Neural cell (in vitro differentiated cells): ENCODE data around the gene STK10. TPM values are rescaled to one million over a fixed set of nuclear protein-coding genes. Genes with fewer than 3 reads are reported as not detected.

Experiments used
- H2AFZ ChIP-seq: fragments of 200-600, 300-800 bp; sonication (generic), shearing (Covaris generic); 2 replicates; pipeline ENCODE4 v1.6.0; 2014; ENCODE audit warnings: low read depth, mild to moderate bottlenecking, antibody characterized with exemption, low read length, moderate library complexity
- H3F3A ChIP-seq: fragments of 200-600 bp; shearing (Covaris generic); 2 replicates; pipeline ENCODE4 v1.6.1; 2016; ENCODE audit warnings: mild to moderate bottlenecking, moderate library complexity, mixed read lengths, antibody characterized with exemption, low read length; ENCODE audit not compliant: insufficient read depth, poor library complexity, severe bottlenecking
- H3K27ac ChIP-seq: fragments of 200-600, 300-800 bp; sonication (generic), shearing (Covaris generic); 2 replicates; pipeline ENCODE4 v1.5.1; 2014; ENCODE audit warnings: mild to moderate bottlenecking, low read length, moderate library complexity
- H3K27me3 ChIP-seq: fragments of 300-800, 200-600 bp; sonication (generic), shearing (Covaris generic); 2 replicates; pipeline ENCODE4 v1.6.0; 2014; ENCODE audit warnings: mild to moderate bottlenecking, low read depth, low read length, moderate library complexity; ENCODE audit not compliant: insufficient read depth
- H3K36me3 ChIP-seq: fragments of 300-800, 200-600 bp; sonication (generic), shearing (Covaris generic); 2 replicates; pipeline ENCODE4 v1.5.1; 2014; ENCODE audit warnings: mild to moderate bottlenecking, antibody characterized with exemption, low read length, moderate library complexity; ENCODE audit not compliant: insufficient read depth
- H3K4me2 ChIP-seq: fragments of 300-800, 200-600 bp; sonication (generic), shearing (Covaris generic); 2 replicates; pipeline ENCODE4 v1.6.0; 2014; ENCODE audit warnings: mild to moderate bottlenecking, low read length
- H3K4me3 ChIP-seq: fragments of 300-800, 200-600 bp; sonication (generic), shearing (Covaris generic); 2 replicates; pipeline ENCODE4 v1.5.1; 2014; ENCODE audit warnings: mild to moderate bottlenecking, low read length, moderate library complexity
- H3K79me2 ChIP-seq: fragments of 200-600 bp; shearing (Covaris generic); replicated peaks from 2 replicates; pipeline ENCODE4 v1.6.0; 2014; ENCODE audit warnings: mild to moderate bottlenecking, low read length, moderate library complexity; ENCODE audit not compliant: insufficient read depth
- H3K9ac ChIP-seq: fragments of 300-800, 200-600 bp; sonication (generic), shearing (Covaris generic); 2 replicates; pipeline ENCODE4 v1.6.1; 2016; ENCODE audit warnings: mild to moderate bottlenecking, low read length, mixed read lengths
- H3K9me2 ChIP-seq: fragments of 200-600 bp; shearing (Covaris generic); 2 replicates; pipeline ENCODE4 v1.6.1; 2016; ENCODE audit warnings: mild to moderate bottlenecking, low read length, mixed read lengths; ENCODE audit not compliant: insufficient read depth
- H3K9me3 ChIP-seq: fragments of 200-600, 300-800 bp; sonication (generic), shearing (Covaris generic); 2 replicates; pipeline ENCODE4 v1.6.1; 2016; ENCODE audit warnings: mild to moderate bottlenecking, mixed run types, low read length, moderate library complexity, mixed read lengths
- H4K20me1 ChIP-seq: fragments of 200-600 bp; shearing (Covaris generic); 2 replicates; pipeline ENCODE4 v1.6.1; 2016; ENCODE audit warnings: mild to moderate bottlenecking, mixed run types; ENCODE audit not compliant: insufficient read depth
- CTCF ChIP-seq: fragments of 450-650 bp; IDR thresholded peaks from 2 replicates; pipeline ENCODE4 v1.5.1; 2014; ENCODE audit warnings: antibody characterized with exemption, mild to moderate bottlenecking, moderate library complexity; ENCODE audit not compliant: poor library complexity, severe bottlenecking
- EP300 ChIP-seq: fragments of 450-650 bp; conservative IDR thresholded peaks from 2 replicates; pipeline ENCODE4 v1.6.1; 2014; ENCODE audit warnings: antibody characterized with exemption, mild to moderate bottlenecking, moderate library complexity; ENCODE audit not compliant: poor library complexity, severe bottlenecking
- EZH2 ChIP-seq: fragments of 200-600, 300-800 bp; shearing (Covaris generic), sonication (generic); IDR thresholded peaks from 2 replicates; pipeline ENCODE4 v1.6.1; 2014; ENCODE audit warnings: antibody characterized with exemption, low read length, borderline replicate concordance, mild to moderate bottlenecking; ENCODE audit not compliant: insufficient read depth, poor library complexity, severe bottlenecking
- MXI1 ChIP-seq: fragments of 450-650 bp; conservative IDR thresholded peaks from 2 replicates; pipeline ENCODE4 v1.6.1; 2014; ENCODE audit warnings: antibody characterized with exemption, mild to moderate bottlenecking; ENCODE audit not compliant: poor library complexity, severe bottlenecking
- POLR2AphosphoS5 ChIP-seq: IDR thresholded peaks from 2 replicates; pipeline ENCODE4 v1.6.1; 2012
- RAD21 ChIP-seq: fragments of 450-650 bp; conservative IDR thresholded peaks from 2 replicates; pipeline ENCODE4 v1.6.1; 2014; ENCODE audit warnings: antibody characterized with exemption, mild to moderate bottlenecking, moderate library complexity
- REST ChIP-seq: IDR thresholded peaks from 2 replicates; pipeline ENCODE4 v1.6.1; 2012; ENCODE audit warnings: borderline replicate concordance
- SMC3 ChIP-seq: fragments of 450-650 bp; conservative IDR thresholded peaks from 2 replicates; pipeline ENCODE4 v1.6.1; 2014; ENCODE audit warnings: antibody characterized with exemption, mild to moderate bottlenecking, moderate library complexity; ENCODE audit not compliant: poor library complexity
- TAF1 ChIP-seq: IDR thresholded peaks from 2 replicates; pipeline ENCODE4 v1.6.1; 2012; ENCODE audit warnings: low read depth
- polyA plus RNA-seq: library from polyadenylated mRNA; depleted of rRNA; stranded (reverse); fragments of >200 nt; gene quantifications from 2 replicates; pipeline ENCODE4 v1.2.3, GENCODE V29; 2014

Gene STK10
- polyA plus RNA-seq, 1 donor from 2014 or later: 8.2 TPM

DNA sequence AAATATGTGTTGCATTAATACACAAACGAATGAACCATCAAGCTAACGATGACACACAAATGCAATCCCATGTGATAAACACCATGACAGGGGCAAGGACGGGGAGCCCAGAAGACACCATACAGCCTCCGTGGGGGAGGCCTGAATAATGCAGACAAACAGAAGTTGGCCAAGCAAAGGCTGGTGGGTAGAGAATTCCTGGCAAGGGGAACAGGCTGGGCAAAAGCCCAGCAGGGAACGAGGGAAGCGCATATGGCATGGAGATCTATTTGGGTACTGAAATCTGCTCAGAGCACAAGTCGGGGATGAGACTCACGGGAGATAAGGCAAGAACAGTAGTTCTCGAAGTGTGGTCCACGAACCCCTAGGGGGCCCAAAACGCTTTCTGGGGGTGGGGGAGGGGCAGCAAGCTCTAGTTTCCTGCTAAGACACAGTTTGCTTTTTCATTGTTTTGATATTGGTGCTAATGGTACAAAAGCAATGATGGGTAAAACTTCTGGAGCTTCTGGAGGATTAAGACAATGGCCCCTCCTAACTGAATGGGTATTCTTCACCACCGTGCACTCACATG, 138.7 kb downstream of the STK10 start:
- Histone ChIP-seq H4K20me1 (no peaks in the 10 kb centered on the region), H3K4me3 (no peak overlapping the region), H3F3A (no peaks in the 10 kb centered on the region), H3K27me3 (no peaks in the 10 kb centered on the region), H3K9me2 (no peaks in the 10 kb centered on the region), H3K9ac (no peak overlapping the region), H3K4me2 (no peak overlapping the region), H2AFZ (no peak overlapping the region), H3K36me3 (no peaks in the 10 kb centered on the region), H3K27ac (no peak overlapping the region), H3K79me2 (no peaks in the 10 kb centered on the region), H3K9me3 (no peaks in the 10 kb centered on the region)
- TF ChIP-seq EP300: no peak

DNA sequence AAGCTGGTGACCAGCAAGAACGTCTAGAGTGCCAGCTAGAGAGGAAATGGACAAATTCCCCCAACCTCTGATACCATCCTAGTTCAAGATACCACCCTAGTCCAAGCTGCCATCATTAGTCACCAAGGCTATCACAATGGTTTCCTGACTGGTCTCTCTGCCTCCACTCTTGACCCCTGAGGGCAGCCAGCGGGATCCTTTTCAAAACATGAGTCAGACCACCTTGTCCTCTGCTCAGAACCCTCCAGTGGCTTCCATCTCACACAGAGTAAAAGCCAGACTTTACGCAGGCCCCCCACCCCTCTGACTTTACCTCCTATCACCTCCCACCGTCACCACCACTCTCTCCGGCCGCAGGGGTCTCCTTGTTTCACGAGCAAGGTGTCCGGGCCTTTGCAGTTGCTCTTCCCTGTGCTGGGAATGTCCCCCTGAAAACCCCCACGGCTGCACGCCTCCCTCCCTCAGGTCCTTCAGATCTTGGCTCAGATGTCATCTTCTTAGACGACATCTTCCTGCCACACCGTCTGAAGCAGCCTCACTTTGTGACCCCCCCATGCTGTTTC, 139.4 kb downstream of the STK10 start:
- Histone ChIP-seq H3K27me3 (no peaks in the 10 kb centered on the region), H3K9ac (no peak overlapping the region), H3K4me2 (no peak overlapping the region), H2AFZ (no peak overlapping the region), H4K20me1 (no peaks in the 10 kb centered on the region), H3K36me3 (no peaks in the 10 kb centered on the region), H3K79me2 (no peaks in the 10 kb centered on the region), H3F3A (no peaks in the 10 kb centered on the region), H3K9me2 (no peaks in the 10 kb centered on the region), H3K9me3 (no peaks in the 10 kb centered on the region), H3K4me3 (no peak overlapping the region), H3K27ac (no peak overlapping the region)
- TF ChIP-seq TAF1 (no peak), RAD21 (no peak), EP300 (no peak), SMC3 (no peak), POLR2AphosphoS5 (no peak), MXI1 (no peak)

- H2AFZ ChIP-seq: no peak overlapping the region
- no peaks in the 10 kb centered on the region for H3K9me2 ChIP-seq
- H3K4me3 ChIP-seq: no peak overlapping the region
- H3K79me2 ChIP-seq: no peaks in the 10 kb centered on the region
- H3K4me2 ChIP-seq: no peak overlapping the region
- H3K27me3 ChIP-seq: no peaks in the 10 kb centered on the region
- H3K9ac ChIP-seq: no peak overlapping the region
- H3K9me3 ChIP-seq: no peaks in the 10 kb centered on the region
- TF ChIP-seq SMC3 (no peak), EP300 (no peak), EZH2 (no peak), TAF1 (no peak), REST (no peak), CTCF (no peak), POLR2AphosphoS5 (no peak), MXI1 (no peak), RAD21 (no peak)
- H4K20me1 ChIP-seq: no peaks in the 10 kb centered on the region
- H3K36me3 ChIP-seq: no peaks in the 10 kb centered on the region
- no peak overlapping the region for H3K27ac ChIP-seq
- H3F3A ChIP-seq: no peaks in the 10 kb centered on the region
Observed at GRCh38 chr5:172048170-172048422, 139.9 kb downstream of the STK10 start.
